Measurements from ENCODE around the gene MYO1A. TPM values are rescaled to one million over a fixed set of nuclear protein-coding genes. Genes with fewer than 3 reads are reported as not detected.
A peak's percentile ranks its signal among the peaks of the same experiment; 100 is the strongest.

MYO1A gene
- total RNA-seq, 1 donor from 2014 or later: 0.36 TPM

DNA sequence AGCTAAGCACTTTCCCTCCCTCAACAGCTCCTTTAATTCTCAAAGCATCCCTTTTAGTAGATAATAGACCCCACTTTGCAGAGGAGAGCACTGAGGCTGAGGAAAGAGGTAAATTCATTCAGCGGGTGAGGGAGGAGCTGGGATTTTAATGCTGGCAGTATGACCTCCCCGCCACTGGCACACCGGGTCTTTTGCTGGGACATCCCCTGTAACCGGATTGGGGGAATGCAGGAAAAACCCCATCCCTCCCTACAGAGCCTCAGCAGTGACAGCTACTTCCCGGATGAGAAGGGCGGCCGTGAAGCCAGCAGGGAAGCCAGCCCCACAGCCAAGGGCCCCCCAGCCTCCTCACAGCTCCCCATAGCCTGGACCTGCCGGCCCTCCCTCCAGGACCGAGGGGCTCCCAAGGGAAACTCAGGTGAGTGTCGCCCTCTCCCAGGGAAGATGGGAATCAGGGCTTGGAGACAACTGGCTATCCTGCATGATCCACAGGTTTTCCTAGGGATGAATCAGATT is 55.6 kb downstream of the MYO1A start:
- no peak for TF ChIP-seq CTCF (IDR thresholded peaks at IDR 0.05; ENCODE audit: unreplicated experiment)
- Mint-ChIP-seq H3K4me3 (ENCODE audit: unreplicated experiment) (no peak overlapping the region), H3K36me3 (ENCODE audit: low read depth, unreplicated experiment) (peaks cover 11% of the 10 kb centered on the region), H3K27ac (ENCODE audit: unreplicated experiment) (peak overlapping the region; percentile 5), H3K4me1 (ENCODE audit: unreplicated experiment) (peaks cover 77% of the 10 kb centered on the region), H3K9me3 (ENCODE audit: unreplicated experiment) (no peaks in the 10 kb centered on the region), H3K27me3 (ENCODE audit: unreplicated experiment) (peaks cover 10% of the 10 kb centered on the region)
- no peak for DNase-seq (ENCODE audit: low spot score)

DNA sequence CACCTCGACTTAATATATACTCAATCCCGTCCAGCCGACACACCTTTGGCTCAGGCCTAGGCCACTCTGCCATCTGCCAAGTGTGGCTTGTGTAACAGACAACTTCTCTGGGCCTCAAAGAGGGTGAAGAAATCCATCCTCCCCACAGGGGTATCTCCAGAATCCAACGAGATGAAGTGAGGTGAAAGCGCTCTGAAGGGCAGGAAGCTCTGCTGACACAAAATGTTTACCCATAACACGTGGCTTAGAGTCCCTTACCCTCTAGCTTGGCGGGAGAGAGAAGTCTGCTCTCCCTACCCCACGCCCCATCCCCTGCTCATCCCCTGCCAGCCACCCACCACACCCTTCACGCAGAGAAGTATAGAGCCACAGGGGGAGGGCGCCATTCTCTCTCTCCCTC is 56.6 kb downstream of the MYO1A start:
- H3K9me3 Mint-ChIP-seq (ENCODE audit: unreplicated experiment): no peaks in the 10 kb centered on the region
- H3K4me3 Mint-ChIP-seq (ENCODE audit: unreplicated experiment): no peak overlapping the region
- peaks cover 10% of the 10 kb centered on the region for H3K27me3 Mint-ChIP-seq (ENCODE audit: unreplicated experiment)
- H3K36me3 Mint-ChIP-seq (ENCODE audit: low read depth, unreplicated experiment): peaks cover 8% of the 10 kb centered on the region
- H3K27ac Mint-ChIP-seq (ENCODE audit: unreplicated experiment): no peak overlapping the region
- no peak for TF ChIP-seq CTCF (IDR thresholded peaks at IDR 0.05; ENCODE audit: unreplicated experiment)
- H3K4me1 Mint-ChIP-seq (ENCODE audit: unreplicated experiment): peaks cover 81% of the 10 kb centered on the region
- DNase-seq (ENCODE audit: low spot score): no peak

- no peak for TF ChIP-seq CTCF (IDR thresholded peaks at IDR 0.05; ENCODE audit: unreplicated experiment)
- Mint-ChIP-seq H3K4me3 (ENCODE audit: unreplicated experiment) (peak overlapping the region; percentile 14), H3K36me3 (ENCODE audit: low read depth, unreplicated experiment) (peaks cover 6% of the 10 kb centered on the region), H3K4me1 (ENCODE audit: unreplicated experiment) (peaks cover 80% of the 10 kb centered on the region), H3K27ac (ENCODE audit: unreplicated experiment) (peak overlapping the region; percentile 91), H3K9me3 (ENCODE audit: unreplicated experiment) (no peaks in the 10 kb centered on the region), H3K27me3 (ENCODE audit: unreplicated experiment) (peaks cover 12% of the 10 kb centered on the region)
- DNase-seq (ENCODE audit: low spot score): peak; percentile 37
Observed at GRCh38 chr12:56991319-56992246, 58.3 kb downstream of the MYO1A start.

GRCh38 chr12:56990648-56991318 is 59.1 kb downstream of the MYO1A start:
- Mint-ChIP-seq H3K9me3 (ENCODE audit: unreplicated experiment) (no peaks in the 10 kb centered on the region), H3K27me3 (ENCODE audit: unreplicated experiment) (peaks cover 10% of the 10 kb centered on the region), H3K27ac (ENCODE audit: unreplicated experiment) (peak overlapping the region; percentile 91), H3K4me1 (ENCODE audit: unreplicated experiment) (peaks cover 75% of the 10 kb centered on the region), H3K36me3 (ENCODE audit: low read depth, unreplicated experiment) (peaks cover under 1% of the 10 kb centered on the region), H3K4me3 (ENCODE audit: unreplicated experiment) (no peak overlapping the region)
- DNase-seq (ENCODE audit: low spot score): no peak
- TF ChIP-seq CTCF (IDR thresholded peaks at IDR 0.05; ENCODE audit: unreplicated experiment): no peak
